ENCODE measurements around the gene NUDT17. TPM values are rescaled to one million over a fixed set of nuclear protein-coding genes. Genes with fewer than 3 reads are reported as not detected.

NUDT17 gene
- total RNA-seq, 1 experiment from 2014 or later, result 4.0 TPM

GRCh38 chr1:145886816-145887215 is 41.4 kb downstream of the NUDT17 start:
- Mint-ChIP-seq H3K27ac (peak overlapping the region in 1 of 3 experiments; percentile 16; a peak in 1 of 7 replicates), H3K36me3 (ENCODE audit: insufficient read depth in 1 of 3, low read depth in 3 of 3) (no peaks in the 10 kb centered on the region), H3K4me3 (peak overlapping the region; percentile 24 to 82; a peak in 4 of 5 replicates), H3K27me3 (ENCODE audit: low read depth) (peaks cover 33% of the 10 kb centered on the region), H3K4me1 (peaks cover 23 to 27% of the 10 kb centered on the region in 2 experiments), H3K9me3 (no peaks in the 10 kb centered on the region)
- H3K56ac ChIP-seq (ENCODE audit: insufficient read length, low read depth, low read length), result no peak overlapping the region
- no peak overlapping the region for H3T11ph ChIP-seq (ENCODE audit: low read length)
- no peak overlapping the region for H2BK120ac ChIP-seq (ENCODE audit: low read depth, low read length, poor library complexity, severe bottlenecking)
- no peak overlapping the region for H3K4ac ChIP-seq (ENCODE audit: low read depth, low read length)
- no peak overlapping the region for H3K27ac ChIP-seq (ENCODE audit: insufficient read length, low read depth, low read length)
- H4K8ac ChIP-seq (replicated peaks; ENCODE audit: insufficient read length, low read depth, low read length), result no peak overlapping the region
- H3K27me3 ChIP-seq (ENCODE audit: insufficient read depth, low read length), result peaks cover 8% of the 10 kb centered on the region; the same call in 1 of the 2 replicates
- H2BK12ac ChIP-seq (ENCODE audit: insufficient read length, low read depth, low read length), result no peak overlapping the region
- no peak overlapping the region for H3K14ac ChIP-seq (ENCODE audit: insufficient read depth, low read length)
- no peaks in the 10 kb centered on the region for H3K9me3 ChIP-seq (ENCODE audit: control insufficient read depth, low read depth, low read length)
- DNase-seq, result no peak
- TF ChIP-seq CTCF (conservative IDR thresholded peaks at IDR 0.05), result no peak
- no peak overlapping the region for H2AK5ac ChIP-seq (ENCODE audit: insufficient read length, low read length)
- H3K23ac ChIP-seq (ENCODE audit: insufficient read length, low read depth, low read length), result no peak overlapping the region
- H3K18ac ChIP-seq (ENCODE audit: insufficient read length, low read depth, low read length), result no peak overlapping the region
- no CpG with 5 or more reads among the region's 8 CpGs for WGBS (ENCODE audit: extremely low coverage, insufficient read length, low lambda C conversion rate)
- no peak overlapping the region for H2AFZ ChIP-seq (ENCODE audit: low read length)
- no peak overlapping the region for H3K9ac ChIP-seq (ENCODE audit: extremely low read depth, insufficient read length, low read length)
- no peak overlapping the region for H3K4me2 ChIP-seq (ENCODE audit: insufficient read depth, insufficient read length, low read length)
- peaks cover 7% of the 10 kb centered on the region for H3K23me2 ChIP-seq (ENCODE audit: insufficient read length, low read depth, low read length, poor library complexity, severe bottlenecking)
- H4K20me1 ChIP-seq (ENCODE audit: control insufficient read depth, insufficient read depth, insufficient read length), result no peaks in the 10 kb centered on the region
- no peak overlapping the region for H2BK15ac ChIP-seq (ENCODE audit: low read depth, low read length)
- H4K5ac ChIP-seq (ENCODE audit: insufficient read length, low read depth, low read length), result no peak overlapping the region
- no peaks in the 10 kb centered on the region for H3K4me1 ChIP-seq (ENCODE audit: insufficient read depth, low read length)
- H3K79me2 ChIP-seq (ENCODE audit: insufficient read depth, low read length), result no peaks in the 10 kb centered on the region
- H2BK5ac ChIP-seq (ENCODE audit: insufficient read length, low read length), result no peak overlapping the region
- no peak overlapping the region for H2BK20ac ChIP-seq (ENCODE audit: low read depth, low read length, poor library complexity, severe bottlenecking)
- H4K91ac ChIP-seq (ENCODE audit: insufficient read length, low read depth, low read length), result no peak overlapping the region
- H3K79me1 ChIP-seq (ENCODE audit: insufficient read depth, low read depth, low read length, poor library complexity, severe bottlenecking), result no peaks in the 10 kb centered on the region
